ENCODE measurements around the gene CNTNAP2. TPM values are rescaled to one million over a fixed set of nuclear protein-coding genes. Genes with fewer than 3 reads are reported as not detected.

The CNTNAP2 gene
- total and polyA plus RNA-seq, 9 donors = 0.24 to 7.0 (median 1.5) TPM

GRCh38 chr7:147405621-147406020, 1289.0 kb downstream of the CNTNAP2 start:
- H3K9me3 ChIP-seq = no peaks in the 10 kb centered on the region
- 84 to 97% (median 93%) methylated on average over 4 of the region's 4 CpGs for WGBS, 3 donors
- no peaks in the 10 kb centered on the region for H3K4me1 ChIP-seq (ENCODE audit: insufficient read depth)
- no peak for TF ChIP-seq CTCF (IDR thresholded peaks at IDR 0.05)
- no peak for TF ChIP-seq EP300 (IDR thresholded peaks at IDR 0.05)
- TF ChIP-seq POLR2A (IDR thresholded peaks at IDR 0.05) = no peak
- intact Hi-C loops (cut with DNase I) = no loop called here
- no peaks in the 10 kb centered on the region for H3K36me3 ChIP-seq
- H3K27me3 ChIP-seq = no peaks in the 10 kb centered on the region
- H3K4me3 ChIP-seq = no peak overlapping the region
- DNase-seq = no peak
- no peak overlapping the region for H3K27ac ChIP-seq

GRCh38 chr7:147406521-147407135, 1290.0 kb downstream of the CNTNAP2 start:
- 14 to 37% (median 22%) methylated on average over 3 of the region's 3 CpGs for WGBS, 3 donors
- Histone ChIP-seq H3K9me3 (no peaks in the 10 kb centered on the region), H3K27ac (no peak overlapping the region), H3K36me3 (no peaks in the 10 kb centered on the region), H3K27me3 (no peaks in the 10 kb centered on the region), H3K4me3 (no peak overlapping the region), H3K4me1 (ENCODE audit: insufficient read depth) (no peaks in the 10 kb centered on the region)
- no peak for DNase-seq
- TF ChIP-seq EP300 (IDR thresholded peaks at IDR 0.05) (no peak), POLR2A (IDR thresholded peaks at IDR 0.05) (no peak), CTCF (IDR thresholded peaks at IDR 0.05) (no peak)
- intact Hi-C loops (cut with DNase I) = no loop called here

GRCh38 chr7:147411096-147411495, 1294.5 kb downstream of the CNTNAP2 start:
- intact Hi-C loops (cut with DNase I) = no loop called here
- DNase-seq = no peak
- no peaks in the 10 kb centered on the region for H3K9me3 ChIP-seq
- no peaks in the 10 kb centered on the region for H3K36me3 ChIP-seq
- H3K4me3 ChIP-seq = no peak overlapping the region
- no peaks in the 10 kb centered on the region for H3K4me1 ChIP-seq (ENCODE audit: insufficient read depth)
- no peaks in the 10 kb centered on the region for H3K27me3 ChIP-seq
- TF ChIP-seq CTCF (IDR thresholded peaks at IDR 0.05) = no peak
- no peak for TF ChIP-seq POLR2A (IDR thresholded peaks at IDR 0.05)
- no peak for TF ChIP-seq EP300 (IDR thresholded peaks at IDR 0.05)
- H3K27ac ChIP-seq = no peak overlapping the region

- intact Hi-C loops (cut with DNase I) = no loop called here
- no peaks in the 10 kb centered on the region for H3K27me3 ChIP-seq
- no peaks in the 10 kb centered on the region for H3K4me1 ChIP-seq (ENCODE audit: insufficient read depth)
- H3K27ac ChIP-seq = no peak overlapping the region
- TF ChIP-seq EP300 (IDR thresholded peaks at IDR 0.05) = no peak
- no peak for TF ChIP-seq CTCF (IDR thresholded peaks at IDR 0.05)
- TF ChIP-seq POLR2A (IDR thresholded peaks at IDR 0.05) = no peak
- DNase-seq = no peak
- no peaks in the 10 kb centered on the region for H3K36me3 ChIP-seq
- no peaks in the 10 kb centered on the region for H3K9me3 ChIP-seq
- H3K4me3 ChIP-seq = no peak overlapping the region
- WGBS, 3 donors = 72 to 89% (median 87%) methylated on average over 2 of the region's 2 CpGs
Observed at GRCh38 chr7:147412109-147412508, 1295.5 kb downstream of the CNTNAP2 start.
